AG10803 (cell line): Measurements from ENCODE around the gene PKD1L1.

ENCODE experiments used
- DNase-seq: peaks from one replicate; pipeline ENCODE4 v3.0.0; 2010; ENCODE audit warnings: low read depth
- H3K4me3 ChIP-seq: 2 replicates; pipeline ENCODE4 v1.5.1; 2011; ENCODE audit warnings: mild to moderate bottlenecking, low read length, control low read depth
- TF ChIP-seq, protein P1 (sequence below): conservative IDR thresholded peaks from 2 replicates; pipeline ENCODE4 v1.5.1; 2011; ENCODE audit warnings: mild to moderate bottlenecking, low read length, control low read depth, inconsistent platforms

The PKD1L1 gene

DNA sequence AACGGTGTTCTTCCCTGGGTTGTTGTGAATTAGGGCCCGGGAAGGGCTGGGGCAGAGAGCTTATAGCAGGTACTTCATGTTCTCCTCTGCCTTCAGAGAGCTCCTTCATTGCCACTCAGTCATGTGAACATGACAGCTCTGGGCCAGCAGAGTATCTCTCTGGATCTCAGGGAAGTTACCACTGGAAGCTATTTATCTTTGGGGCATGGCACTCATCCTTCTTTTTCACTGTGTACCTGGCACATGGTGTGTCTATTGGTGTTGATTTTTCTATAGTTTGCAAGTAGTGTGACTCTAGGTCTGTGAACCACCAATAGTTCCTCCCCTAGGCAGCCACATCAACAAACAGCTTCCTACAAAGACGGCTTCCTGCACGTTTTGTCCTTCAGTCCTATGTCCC is 156.6 kb downstream of the PKD1L1 start:
- no peak for DNase-seq
- TF ChIP-seq, protein P1, sequence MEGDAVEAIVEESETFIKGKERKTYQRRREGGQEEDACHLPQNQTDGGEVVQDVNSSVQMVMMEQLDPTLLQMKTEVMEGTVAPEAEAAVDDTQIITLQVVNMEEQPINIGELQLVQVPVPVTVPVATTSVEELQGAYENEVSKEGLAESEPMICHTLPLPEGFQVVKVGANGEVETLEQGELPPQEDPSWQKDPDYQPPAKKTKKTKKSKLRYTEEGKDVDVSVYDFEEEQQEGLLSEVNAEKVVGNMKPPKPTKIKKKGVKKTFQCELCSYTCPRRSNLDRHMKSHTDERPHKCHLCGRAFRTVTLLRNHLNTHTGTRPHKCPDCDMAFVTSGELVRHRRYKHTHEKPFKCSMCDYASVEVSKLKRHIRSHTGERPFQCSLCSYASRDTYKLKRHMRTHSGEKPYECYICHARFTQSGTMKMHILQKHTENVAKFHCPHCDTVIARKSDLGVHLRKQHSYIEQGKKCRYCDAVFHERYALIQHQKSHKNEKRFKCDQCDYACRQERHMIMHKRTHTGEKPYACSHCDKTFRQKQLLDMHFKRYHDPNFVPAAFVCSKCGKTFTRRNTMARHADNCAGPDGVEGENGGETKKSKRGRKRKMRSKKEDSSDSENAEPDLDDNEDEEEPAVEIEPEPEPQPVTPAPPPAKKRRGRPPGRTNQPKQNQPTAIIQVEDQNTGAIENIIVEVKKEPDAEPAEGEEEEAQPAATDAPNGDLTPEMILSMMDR, result no peak

DNA sequence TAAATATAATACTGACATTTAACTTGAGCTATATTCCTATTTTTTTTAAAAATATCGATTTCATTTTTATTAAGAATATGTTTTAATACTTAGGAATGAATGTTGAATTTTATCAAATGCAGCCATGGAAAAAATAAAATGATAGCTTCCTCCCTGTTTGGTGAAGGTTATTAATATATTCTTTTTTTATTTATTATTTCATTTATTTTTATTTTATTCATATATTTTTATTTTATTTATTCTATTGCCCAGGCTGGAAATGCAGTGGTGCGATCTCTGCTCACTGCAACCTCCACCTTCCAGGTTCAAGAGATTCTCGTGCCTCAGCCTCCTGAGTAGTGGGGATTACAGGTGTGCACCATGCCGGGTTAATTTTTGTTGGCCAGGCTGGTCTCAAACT is 160.2 kb downstream of the PKD1L1 start:
- TF ChIP-seq, protein P1, result no peak
- DNase-seq, result no peak
- H3K4me3 ChIP-seq, result no peak overlapping the region

More for the DNA sequence above, 156.6 kb downstream of the PKD1L1 start:
- H3K4me3 ChIP-seq, result no peak overlapping the region

DNA sequence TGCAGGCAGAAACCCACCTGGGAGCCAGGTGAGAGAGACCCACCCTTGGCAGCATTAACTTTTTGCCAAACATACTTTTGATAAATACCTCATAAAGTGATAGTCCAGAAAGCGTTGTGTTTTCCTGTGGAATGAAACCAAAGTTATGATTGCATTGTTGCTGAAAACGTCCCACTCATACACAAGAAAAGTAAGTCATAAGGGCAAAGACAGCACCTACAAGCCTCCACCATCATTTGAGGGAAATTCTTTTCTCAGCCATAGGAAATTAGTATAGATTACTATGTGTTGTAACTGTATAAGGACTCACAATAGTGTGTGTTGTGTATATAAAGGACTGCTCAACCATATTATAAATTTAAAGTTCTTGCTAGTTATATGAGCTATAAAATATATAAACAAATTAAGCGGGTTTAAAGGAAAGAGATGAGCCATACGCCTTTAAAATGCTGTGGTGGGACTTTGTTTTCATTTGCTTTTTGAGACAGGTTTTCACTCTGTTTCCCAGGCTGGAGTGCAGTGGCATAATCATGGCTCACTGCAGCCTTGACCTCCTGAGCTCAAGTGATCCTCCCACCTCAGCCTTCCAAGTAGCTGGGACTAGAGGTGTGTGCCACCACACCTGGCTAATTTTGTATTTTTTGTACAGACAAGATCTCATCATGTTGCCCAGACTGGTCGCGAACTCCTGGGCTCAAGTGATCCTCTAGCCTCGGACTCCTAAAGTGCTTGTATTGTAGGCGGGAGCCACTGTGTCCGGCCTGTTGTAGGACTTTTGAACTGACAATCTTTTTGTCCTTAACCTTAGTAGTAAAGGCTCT is 160.8 kb downstream of the PKD1L1 start:
- TF ChIP-seq, protein P1, result no peak
- DNase-seq, result no peak
- H3K4me3 ChIP-seq, result no peak overlapping the region

DNA sequence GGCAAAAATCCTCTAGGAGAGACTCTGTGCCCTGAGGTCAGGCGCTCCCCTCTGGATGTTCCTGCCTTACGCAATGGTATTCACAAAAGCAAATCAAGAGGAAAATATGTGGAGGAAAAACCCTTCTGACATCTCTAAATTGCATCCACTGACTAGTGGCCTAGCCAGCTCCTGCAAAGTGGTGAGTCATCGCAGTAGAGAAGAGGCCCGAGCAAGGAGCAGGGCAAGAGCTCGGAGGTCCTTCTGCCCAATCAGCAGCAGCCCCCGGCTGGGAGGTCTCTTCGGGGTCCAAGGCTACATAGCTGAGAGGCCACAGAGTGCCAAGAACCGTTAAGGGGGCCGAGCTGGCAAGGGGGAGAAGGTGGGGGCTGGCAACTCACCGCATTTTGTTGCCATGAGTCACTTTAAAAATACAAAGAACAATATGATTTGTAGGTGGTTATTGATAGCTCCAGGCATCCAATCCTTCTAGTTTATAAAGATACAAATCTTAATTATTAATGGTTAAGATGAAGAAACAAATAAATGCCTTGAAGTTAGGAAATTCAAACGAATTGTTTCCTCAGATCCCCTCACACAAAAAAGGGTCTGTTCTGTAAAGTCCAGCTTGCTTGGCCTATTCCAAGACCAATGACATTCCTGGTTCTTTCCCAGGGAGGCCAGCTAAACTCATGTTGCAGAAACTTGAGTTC is 161.6 kb downstream of the PKD1L1 start:
- peak; percentile 99 for DNase-seq
- no peak overlapping the region for H3K4me3 ChIP-seq
- TF ChIP-seq, protein P1, result peak; percentile 8; the same call in 1 of the 2 replicates

DNA sequence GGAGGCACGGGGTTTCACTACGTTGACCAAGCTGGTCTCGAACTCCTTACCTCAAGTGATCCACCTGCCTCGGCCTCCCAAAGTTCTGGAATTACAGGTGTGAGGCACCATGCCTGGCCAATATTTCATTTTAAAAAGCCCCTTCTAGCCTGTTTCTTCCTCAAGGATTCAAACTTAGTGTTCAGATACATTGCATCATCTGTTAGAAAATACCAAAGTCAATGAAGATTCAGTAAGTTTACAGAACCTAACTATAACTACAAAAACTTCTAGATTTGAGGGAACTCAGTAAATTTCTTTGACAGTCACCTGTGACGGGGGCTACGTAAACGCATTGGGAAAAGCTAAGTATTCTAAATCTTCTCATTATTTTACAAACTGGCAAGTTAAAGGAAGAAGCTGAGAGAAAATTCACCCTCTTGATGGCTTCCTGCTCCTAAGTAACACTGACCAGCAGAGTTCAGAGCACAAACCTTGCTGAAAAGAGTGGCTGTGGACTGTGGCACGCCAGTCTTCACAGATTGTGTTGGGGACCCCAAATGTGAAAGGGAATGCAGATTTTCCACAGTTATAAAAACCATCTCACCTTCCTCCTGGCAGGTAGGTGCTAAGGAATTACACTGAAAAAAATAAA is 162.2 kb downstream of the PKD1L1 start:
- DNase-seq, result no peak
- H3K4me3 ChIP-seq, result no peak overlapping the region
- TF ChIP-seq, protein P1, result no peak

DNA sequence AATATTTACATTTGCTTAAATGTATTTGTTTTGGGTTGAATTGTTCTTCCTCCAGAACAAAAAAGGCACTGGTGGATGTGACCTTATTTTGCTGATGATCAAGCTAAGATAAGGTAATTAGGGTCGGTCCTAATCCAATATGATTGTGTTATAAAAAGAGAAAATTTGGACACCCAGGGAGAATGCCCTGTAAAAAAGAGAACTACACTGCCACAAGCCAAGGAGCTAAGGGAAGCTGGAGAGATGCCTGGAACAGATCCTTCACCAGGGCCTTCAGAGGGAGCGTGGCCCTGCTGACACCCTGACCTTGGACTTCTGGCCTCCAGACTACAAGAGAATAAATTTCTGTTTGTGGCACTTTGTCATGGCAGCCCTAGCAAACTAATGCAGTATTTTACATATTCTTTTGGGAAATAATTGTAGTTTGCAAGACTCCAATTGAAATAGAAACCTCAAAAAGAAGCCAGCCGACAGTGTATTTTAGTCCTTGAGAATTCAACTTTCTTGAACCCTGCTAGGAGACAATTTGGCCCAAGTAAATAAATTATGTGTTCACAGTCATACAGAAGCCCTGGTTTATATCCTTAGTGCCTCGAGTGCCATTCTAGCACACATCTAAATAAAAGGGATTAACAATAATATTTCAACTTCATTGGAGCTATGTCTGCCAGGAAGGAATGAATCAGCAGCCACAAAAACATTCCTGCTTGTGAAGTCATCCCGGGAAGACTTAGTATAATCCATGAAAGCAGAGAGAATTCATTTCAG is 164.6 kb downstream of the PKD1L1 start:
- peak; percentile 97 for DNase-seq
- TF ChIP-seq, protein P1, result no peak
- no peak overlapping the region for H3K4me3 ChIP-seq
